HEK293T (cell line): ENCODE results near the gene GORASP1.

ENCODE experiments used
- ARNT ChIP-seq: fragments of 450-650 bp; IDR thresholded peaks from 2 replicates; pipeline ENCODE4 v1.6.1; 2017; ENCODE audit warnings: mild to moderate bottlenecking
- BHLHE40 ChIP-seq: fragments of 450-650 bp; IDR thresholded peaks from 2 replicates; pipeline ENCODE4 v1.6.1; 2016; ENCODE audit warnings: mild to moderate bottlenecking, moderate library complexity, borderline replicate concordance
- FOXA1 ChIP-seq: fragments of 450-650 bp; IDR thresholded peaks from 2 replicates; pipeline ENCODE4 v1.6.1; 2016; ENCODE audit warnings: mild to moderate bottlenecking
- FOXM1 ChIP-seq: fragments of 450-650 bp; IDR thresholded peaks from 2 replicates; pipeline ENCODE4 v1.6.1; 2017; ENCODE audit warnings: mild to moderate bottlenecking, borderline replicate concordance
- L3MBTL2 ChIP-seq: fragments of 450-650 bp; conservative IDR thresholded peaks from 2 replicates; pipeline ENCODE4 v1.6.1; 2016; ENCODE audit warnings: mild to moderate bottlenecking
- PKNOX1 ChIP-seq: fragments of 450-650 bp; IDR thresholded peaks from 2 replicates; pipeline ENCODE4 v1.6.1; 2016
- TARDBP ChIP-seq: fragments of 450-650 bp; IDR thresholded peaks from 2 replicates; pipeline ENCODE4 v1.6.1; 2016

- TF ChIP-seq L3MBTL2 (no peak), PKNOX1 (no peak), BHLHE40 (no peak), TARDBP (no peak), ARNT (no peak), FOXM1 (no peak), FOXA1 (no peak)
Observed at GRCh38 chr3:39149498-39150147, 42.2 kb upstream of the GORASP1 start.
